GM23338 (cell line): ENCODE measurements around the gene CSTPP1. TPM values are rescaled to one million over a fixed set of nuclear protein-coding genes. Genes with fewer than 3 reads are reported as not detected.

Experiments
- ATAC-seq: fragments of 200-7000 bp; cut with Tn5 transposase; 3 replicates; pipeline ENCODE4 v1.9.1; 2020
- DNase-seq: peaks from one replicate; pipeline ENCODE4 v3.0.0-alpha.2; 2015; ENCODE audit warnings: low spot score
- H2AFZ ChIP-seq: fragments of 200-600 bp; sonication (generic); 2 replicates; pipeline ENCODE4 v1.8.0; 2016; ENCODE audit warnings: antibody characterized with exemption, mild to moderate bottlenecking, moderate library complexity
- H3F3A ChIP-seq: fragments of 200-600 bp; sonication (generic); replicated peaks from 2 replicates; pipeline ENCODE4 v1.8.0; 2017; ENCODE audit warnings: antibody characterized with exemption, mixed run types, low read depth
- H3K27ac ChIP-seq: fragments of 200-600 bp; sonication (generic); 2 replicates; pipeline ENCODE4 v1.6.1; 2016; ENCODE audit warnings: low read depth
- H3K27me3 ChIP-seq: fragments of 200-600 bp; sonication (generic); 2 replicates; pipeline ENCODE4 v1.8.0; 2016; ENCODE audit warnings: mild to moderate bottlenecking, mixed run types, moderate library complexity; ENCODE audit not compliant: insufficient read depth
- H3K36me3 ChIP-seq: fragments of 200-600 bp; sonication (generic); 2 replicates; pipeline ENCODE4 v1.8.0; 2016; ENCODE audit warnings: mild to moderate bottlenecking; ENCODE audit not compliant: insufficient read depth
- H3K4me1 ChIP-seq: fragments of 200-600 bp; sonication (generic); 2 replicates; pipeline ENCODE4 v1.8.0; 2016; ENCODE audit warnings: mild to moderate bottlenecking, moderate library complexity; ENCODE audit not compliant: insufficient read depth
- H3K4me2 ChIP-seq: fragments of 200-600 bp; sonication (generic); 2 replicates; pipeline ENCODE4 v1.7.1; 2017; ENCODE audit warnings: mixed run types
- H3K4me3 ChIP-seq: fragments of 200-600 bp; sonication (generic); 2 replicates; pipeline ENCODE4 v1.6.1; 2016; ENCODE audit warnings: mixed run types
- H3K79me2 ChIP-seq: fragments of 200-600 bp; sonication (generic); replicated peaks from 2 replicates; pipeline ENCODE4 v1.8.0; 2017; ENCODE audit warnings: mild to moderate bottlenecking; ENCODE audit not compliant: insufficient read depth
- H3K9me2 ChIP-seq: fragments of 200-600 bp; sonication (generic); 2 replicates; pipeline ENCODE4 v1.8.0; 2017; ENCODE audit not compliant: insufficient read depth
- H4K20me1 ChIP-seq: fragments of 200-600 bp; sonication (generic); replicated peaks from 2 replicates; pipeline ENCODE4 v1.8.0; 2017; ENCODE audit warnings: mild to moderate bottlenecking; ENCODE audit not compliant: insufficient read depth
- H3K27ac Mint-ChIP-seq: 2 replicates; pipeline ENCODE4 v1.8.0; 2020; ENCODE audit warnings: inconsistent platforms, mild to moderate bottlenecking, moderate library complexity, mixed read lengths
- H3K27me3 Mint-ChIP-seq: 3 replicates; pipeline ENCODE4 v1.8.0; 2022; ENCODE audit warnings: low read depth, mild to moderate bottlenecking, moderate library complexity, mixed read lengths, inconsistent platforms; ENCODE audit not compliant: insufficient read depth, poor library complexity
- H3K36me3 Mint-ChIP-seq: 3 replicates; pipeline ENCODE4 v1.8.0; 2021; ENCODE audit warnings: low read depth, mild to moderate bottlenecking, inconsistent platforms, moderate library complexity, mixed read lengths
- H3K4me1 Mint-ChIP-seq: 3 replicates; pipeline ENCODE4 v1.8.0; 2020; ENCODE audit warnings: mild to moderate bottlenecking, inconsistent platforms, mixed read lengths
- H3K4me3 Mint-ChIP-seq: 3 replicates; pipeline ENCODE4 v1.8.0; 2021; ENCODE audit warnings: moderate library complexity, mild to moderate bottlenecking, inconsistent platforms, mixed read lengths
- H3K9me3 Mint-ChIP-seq: 3 replicates; pipeline ENCODE4 v1.8.0; 2020; ENCODE audit warnings: moderate library complexity, mild to moderate bottlenecking, inconsistent platforms, mixed read lengths
- CREB1 ChIP-seq: fragments of 250-450 bp; sonication (Bioruptor Pico); IDR thresholded peaks from 2 replicates; pipeline ENCODE4 v1.5.0; 2020; ENCODE audit warnings: low read depth, mild to moderate bottlenecking, moderate library complexity
- EZH2 ChIP-seq: fragments of 200-600 bp; sonication (generic); IDR thresholded peaks from one replicate; pipeline ENCODE4 v1.8.0; 2017; ENCODE audit warnings: antibody characterized with exemption, mild to moderate bottlenecking, low read depth; ENCODE audit not compliant: unreplicated experiment
- EZH2phosphoT487 ChIP-seq: fragments of 200-600 bp; sonication (generic); IDR thresholded peaks from one replicate; pipeline ENCODE4 v1.8.1; 2018; ENCODE audit warnings: antibody characterized with exemption; ENCODE audit not compliant: unreplicated experiment
- JUNB ChIP-seq: IDR thresholded peaks from one replicate; pipeline ENCODE4 v1.6.1; 2016; ENCODE audit warnings: antibody characterized with exemption; ENCODE audit not compliant: unreplicated experiment
- NANOG ChIP-seq: IDR thresholded peaks from 2 replicates; pipeline ENCODE4 v1.6.1; 2016; ENCODE audit warnings: antibody characterized with exemption, borderline replicate concordance
- POLR2AphosphoS5 ChIP-seq: IDR thresholded peaks from 2 replicates; pipeline ENCODE4 v1.6.1; 2016; ENCODE audit warnings: antibody characterized with exemption, low read depth
- STAT1 ChIP-seq: IDR thresholded peaks from one replicate; pipeline ENCODE4 v1.6.1; 2016; ENCODE audit warnings: antibody characterized with exemption; ENCODE audit not compliant: unreplicated experiment
- ZNF114 ChIP-seq: fragments of 250-450 bp; sonication (Bioruptor Pico); IDR thresholded peaks from 2 replicates; pipeline ENCODE4 v1.5.0; 2020; ENCODE audit warnings: mild to moderate bottlenecking, moderate library complexity
- ZNF331 ChIP-seq: fragments of 250-450 bp; sonication (Bioruptor Pico); IDR thresholded peaks from 2 replicates; pipeline ENCODE4 v1.5.0; 2020; ENCODE audit warnings: low read depth, mild to moderate bottlenecking, moderate library complexity
- polyA plus RNA-seq: library from polyadenylated mRNA; unstranded; fragments of >200 nt; fragmentation: Nextera tagmentation; extraction: Ambion mirVana; gene quantifications from 2 replicates; pipeline ENCODE4 v1.2.1, GENCODE V29; 2016
- total RNA-seq: library from RNA; depleted of rRNA; stranded (reverse); fragments of >200 nt; shearing (Covaris generic); gene quantifications from 2 replicates; pipeline ENCODE4 v1.2.3, GENCODE V29; 2014
- TF ChIP-seq, protein P1 (sequence below): fragments of 250-450 bp; sonication (Bioruptor Pico); IDR thresholded peaks from 2 replicates; pipeline ENCODE4 v1.5.0; 2020; ENCODE audit warnings: mild to moderate bottlenecking, moderate library complexity
- TF ChIP-seq, protein P2 (sequence below): IDR thresholded peaks from 2 replicates; pipeline ENCODE4 v1.6.1; 2016; ENCODE audit warnings: antibody characterized with exemption
- TF ChIP-seq, protein P3 (sequence below), 2 experiments: fragments of 200-600 bp in 1 of 2; sonication (generic) in 1 of 2; conservative IDR thresholded peaks; 2 replicates each; pipeline versions ENCODE4 v1.5.1 to v1.6.1; 2016 to 2017; ENCODE audit warnings: antibody characterized with exemption in 2 of 2, low read depth in 2 of 2, mild to moderate bottlenecking in 2 of 2, moderate library complexity in 1 of 2
- TF ChIP-seq, protein P4 (sequence below): IDR thresholded peaks from one replicate; pipeline ENCODE4 v1.6.1; 2018; ENCODE audit warnings: antibody characterized with exemption; ENCODE audit not compliant: unreplicated experiment

CSTPP1 gene
- total and polyA plus RNA-seq, 2 experiments from 2014 or later, result 23.5 to 42.6 TPM

DNA sequence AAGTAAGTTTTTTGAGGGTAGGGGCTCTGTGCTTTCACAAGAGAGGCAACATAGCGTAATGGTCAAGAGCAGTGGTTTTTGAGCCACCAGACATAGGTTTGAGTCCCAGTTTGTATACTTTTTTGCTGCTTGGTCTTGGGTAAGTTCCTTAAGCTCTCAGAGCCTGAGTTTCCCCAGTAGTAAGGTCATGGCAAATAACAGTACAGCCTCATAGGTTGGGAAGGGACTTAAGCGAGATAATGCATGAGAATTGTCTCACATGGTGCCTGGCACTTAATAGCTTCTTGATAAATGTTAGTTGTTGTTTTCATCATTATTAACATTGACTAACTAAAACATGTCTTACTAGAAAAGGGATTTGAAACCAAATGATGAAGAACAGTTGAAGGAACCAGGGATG lies 157.0 kb downstream of the CSTPP1 start:
- Histone ChIP-seq H3K79me2 (no peaks in the 10 kb centered on the region), H3K27me3 (no peaks in the 10 kb centered on the region), H3K36me3 (no peaks in the 10 kb centered on the region), H3K4me1 (no peaks in the 10 kb centered on the region), H3F3A (no peaks in the 10 kb centered on the region), H4K20me1 (no peaks in the 10 kb centered on the region), H3K4me3 (no peak overlapping the region), H2AFZ (no peak overlapping the region), H3K4me2 (no peak overlapping the region), H3K9me2 (no peaks in the 10 kb centered on the region), H3K27ac (no peak overlapping the region)
- TF ChIP-seq EZH2phosphoT487 (no peak), JUNB (no peak), POLR2AphosphoS5 (no peak), ZNF114 (CRISPR knock-in tag) (no peak), NANOG (no peak), CREB1 (no peak), ZNF331 (CRISPR knock-in tag) (no peak), EZH2 (no peak), STAT1 (no peak)
- TF ChIP-seq, protein P1, sequence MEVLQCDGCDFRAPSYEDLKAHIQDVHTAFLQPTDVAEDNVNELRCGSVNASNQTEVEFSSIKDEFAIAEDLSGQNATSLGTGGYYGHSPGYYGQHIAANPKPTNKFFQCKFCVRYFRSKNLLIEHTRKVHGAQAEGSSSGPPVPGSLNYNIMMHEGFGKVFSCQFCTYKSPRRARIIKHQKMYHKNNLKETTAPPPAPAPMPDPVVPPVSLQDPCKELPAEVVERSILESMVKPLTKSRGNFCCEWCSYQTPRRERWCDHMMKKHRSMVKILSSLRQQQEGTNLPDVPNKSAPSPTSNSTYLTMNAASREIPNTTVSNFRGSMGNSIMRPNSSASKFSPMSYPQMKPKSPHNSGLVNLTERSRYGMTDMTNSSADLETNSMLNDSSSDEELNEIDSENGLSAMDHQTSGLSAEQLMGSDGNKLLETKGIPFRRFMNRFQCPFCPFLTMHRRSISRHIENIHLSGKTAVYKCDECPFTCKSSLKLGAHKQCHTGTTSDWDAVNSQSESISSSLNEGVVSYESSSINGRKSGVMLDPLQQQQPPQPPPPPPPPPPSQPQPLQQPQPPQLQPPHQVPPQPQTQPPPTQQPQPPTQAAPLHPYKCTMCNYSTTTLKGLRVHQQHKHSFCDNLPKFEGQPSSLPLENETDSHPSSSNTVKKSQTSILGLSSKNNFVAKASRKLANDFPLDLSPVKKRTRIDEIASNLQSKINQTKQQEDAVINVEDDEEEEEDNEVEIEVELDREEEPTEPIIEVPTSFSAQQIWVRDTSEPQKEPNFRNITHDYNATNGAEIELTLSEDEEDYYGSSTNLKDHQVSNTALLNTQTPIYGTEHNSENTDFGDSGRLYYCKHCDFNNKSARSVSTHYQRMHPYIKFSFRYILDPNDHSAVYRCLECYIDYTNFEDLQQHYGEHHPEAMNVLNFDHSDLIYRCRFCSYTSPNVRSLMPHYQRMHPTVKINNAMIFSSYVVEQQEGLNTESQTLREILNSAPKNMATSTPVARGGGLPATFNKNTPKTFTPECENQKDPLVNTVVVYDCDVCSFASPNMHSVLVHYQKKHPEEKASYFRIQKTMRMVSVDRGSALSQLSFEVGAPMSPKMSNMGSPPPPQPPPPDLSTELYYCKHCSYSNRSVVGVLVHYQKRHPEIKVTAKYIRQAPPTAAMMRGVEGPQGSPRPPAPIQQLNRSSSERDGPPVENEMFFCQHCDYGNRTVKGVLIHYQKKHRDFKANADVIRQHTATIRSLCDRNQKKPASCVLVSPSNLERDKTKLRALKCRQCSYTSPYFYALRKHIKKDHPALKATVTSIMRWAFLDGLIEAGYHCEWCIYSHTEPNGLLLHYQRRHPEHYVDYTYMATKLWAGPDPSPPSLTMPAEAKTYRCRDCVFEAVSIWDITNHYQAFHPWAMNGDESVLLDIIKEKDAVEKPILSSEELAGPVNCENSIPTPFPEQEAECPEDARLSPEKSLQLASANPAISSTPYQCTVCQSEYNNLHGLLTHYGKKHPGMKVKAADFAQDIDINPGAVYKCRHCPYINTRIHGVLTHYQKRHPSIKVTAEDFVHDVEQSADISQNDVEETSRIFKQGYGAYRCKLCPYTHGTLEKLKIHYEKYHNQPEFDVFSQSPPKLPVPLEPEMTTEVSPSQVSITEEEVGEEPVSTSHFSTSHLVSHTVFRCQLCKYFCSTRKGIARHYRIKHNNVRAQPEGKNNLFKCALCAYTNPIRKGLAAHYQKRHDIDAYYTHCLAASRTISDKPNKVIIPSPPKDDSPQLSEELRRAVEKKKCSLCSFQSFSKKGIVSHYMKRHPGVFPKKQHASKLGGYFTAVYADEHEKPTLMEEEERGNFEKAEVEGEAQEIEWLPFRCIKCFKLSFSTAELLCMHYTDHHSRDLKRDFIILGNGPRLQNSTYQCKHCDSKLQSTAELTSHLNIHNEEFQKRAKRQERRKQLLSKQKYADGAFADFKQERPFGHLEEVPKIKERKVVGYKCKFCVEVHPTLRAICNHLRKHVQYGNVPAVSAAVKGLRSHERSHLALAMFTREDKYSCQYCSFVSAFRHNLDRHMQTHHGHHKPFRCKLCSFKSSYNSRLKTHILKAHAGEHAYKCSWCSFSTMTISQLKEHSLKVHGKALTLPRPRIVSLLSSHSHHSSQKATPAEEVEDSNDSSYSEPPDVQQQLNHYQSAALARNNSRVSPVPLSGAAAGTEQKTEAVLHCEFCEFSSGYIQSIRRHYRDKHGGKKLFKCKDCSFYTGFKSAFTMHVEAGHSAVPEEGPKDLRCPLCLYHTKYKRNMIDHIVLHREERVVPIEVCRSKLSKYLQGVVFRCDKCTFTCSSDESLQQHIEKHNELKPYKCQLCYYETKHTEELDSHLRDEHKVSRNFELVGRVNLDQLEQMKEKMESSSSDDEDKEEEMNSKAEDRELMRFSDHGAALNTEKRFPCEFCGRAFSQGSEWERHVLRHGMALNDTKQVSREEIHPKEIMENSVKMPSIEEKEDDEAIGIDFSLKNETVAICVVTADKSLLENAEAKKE, result no peak
- TF ChIP-seq, protein P2, sequence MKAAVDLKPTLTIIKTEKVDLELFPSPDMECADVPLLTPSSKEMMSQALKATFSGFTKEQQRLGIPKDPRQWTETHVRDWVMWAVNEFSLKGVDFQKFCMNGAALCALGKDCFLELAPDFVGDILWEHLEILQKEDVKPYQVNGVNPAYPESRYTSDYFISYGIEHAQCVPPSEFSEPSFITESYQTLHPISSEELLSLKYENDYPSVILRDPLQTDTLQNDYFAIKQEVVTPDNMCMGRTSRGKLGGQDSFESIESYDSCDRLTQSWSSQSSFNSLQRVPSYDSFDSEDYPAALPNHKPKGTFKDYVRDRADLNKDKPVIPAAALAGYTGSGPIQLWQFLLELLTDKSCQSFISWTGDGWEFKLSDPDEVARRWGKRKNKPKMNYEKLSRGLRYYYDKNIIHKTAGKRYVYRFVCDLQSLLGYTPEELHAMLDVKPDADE, result no peak
- TF ChIP-seq, protein P3, sequence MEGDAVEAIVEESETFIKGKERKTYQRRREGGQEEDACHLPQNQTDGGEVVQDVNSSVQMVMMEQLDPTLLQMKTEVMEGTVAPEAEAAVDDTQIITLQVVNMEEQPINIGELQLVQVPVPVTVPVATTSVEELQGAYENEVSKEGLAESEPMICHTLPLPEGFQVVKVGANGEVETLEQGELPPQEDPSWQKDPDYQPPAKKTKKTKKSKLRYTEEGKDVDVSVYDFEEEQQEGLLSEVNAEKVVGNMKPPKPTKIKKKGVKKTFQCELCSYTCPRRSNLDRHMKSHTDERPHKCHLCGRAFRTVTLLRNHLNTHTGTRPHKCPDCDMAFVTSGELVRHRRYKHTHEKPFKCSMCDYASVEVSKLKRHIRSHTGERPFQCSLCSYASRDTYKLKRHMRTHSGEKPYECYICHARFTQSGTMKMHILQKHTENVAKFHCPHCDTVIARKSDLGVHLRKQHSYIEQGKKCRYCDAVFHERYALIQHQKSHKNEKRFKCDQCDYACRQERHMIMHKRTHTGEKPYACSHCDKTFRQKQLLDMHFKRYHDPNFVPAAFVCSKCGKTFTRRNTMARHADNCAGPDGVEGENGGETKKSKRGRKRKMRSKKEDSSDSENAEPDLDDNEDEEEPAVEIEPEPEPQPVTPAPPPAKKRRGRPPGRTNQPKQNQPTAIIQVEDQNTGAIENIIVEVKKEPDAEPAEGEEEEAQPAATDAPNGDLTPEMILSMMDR (conservative IDR thresholded peaks at IDR 0.05; ENCODE audit: low read depth in 2 of 2), result no peak
- TF ChIP-seq, protein P4, sequence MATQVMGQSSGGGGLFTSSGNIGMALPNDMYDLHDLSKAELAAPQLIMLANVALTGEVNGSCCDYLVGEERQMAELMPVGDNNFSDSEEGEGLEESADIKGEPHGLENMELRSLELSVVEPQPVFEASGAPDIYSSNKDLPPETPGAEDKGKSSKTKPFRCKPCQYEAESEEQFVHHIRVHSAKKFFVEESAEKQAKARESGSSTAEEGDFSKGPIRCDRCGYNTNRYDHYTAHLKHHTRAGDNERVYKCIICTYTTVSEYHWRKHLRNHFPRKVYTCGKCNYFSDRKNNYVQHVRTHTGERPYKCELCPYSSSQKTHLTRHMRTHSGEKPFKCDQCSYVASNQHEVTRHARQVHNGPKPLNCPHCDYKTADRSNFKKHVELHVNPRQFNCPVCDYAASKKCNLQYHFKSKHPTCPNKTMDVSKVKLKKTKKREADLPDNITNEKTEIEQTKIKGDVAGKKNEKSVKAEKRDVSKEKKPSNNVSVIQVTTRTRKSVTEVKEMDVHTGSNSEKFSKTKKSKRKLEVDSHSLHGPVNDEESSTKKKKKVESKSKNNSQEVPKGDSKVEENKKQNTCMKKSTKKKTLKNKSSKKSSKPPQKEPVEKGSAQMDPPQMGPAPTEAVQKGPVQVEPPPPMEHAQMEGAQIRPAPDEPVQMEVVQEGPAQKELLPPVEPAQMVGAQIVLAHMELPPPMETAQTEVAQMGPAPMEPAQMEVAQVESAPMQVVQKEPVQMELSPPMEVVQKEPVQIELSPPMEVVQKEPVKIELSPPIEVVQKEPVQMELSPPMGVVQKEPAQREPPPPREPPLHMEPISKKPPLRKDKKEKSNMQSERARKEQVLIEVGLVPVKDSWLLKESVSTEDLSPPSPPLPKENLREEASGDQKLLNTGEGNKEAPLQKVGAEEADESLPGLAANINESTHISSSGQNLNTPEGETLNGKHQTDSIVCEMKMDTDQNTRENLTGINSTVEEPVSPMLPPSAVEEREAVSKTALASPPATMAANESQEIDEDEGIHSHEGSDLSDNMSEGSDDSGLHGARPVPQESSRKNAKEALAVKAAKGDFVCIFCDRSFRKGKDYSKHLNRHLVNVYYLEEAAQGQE, result no peak
- Mint-ChIP-seq H3K4me1 (no peaks in the 10 kb centered on the region), H3K4me3 (no peak overlapping the region), H3K27ac (no peak overlapping the region), H3K9me3 (peaks cover 7% of the 10 kb centered on the region; the same call in 2 of the 3 replicates), H3K36me3 (peaks cover 8% of the 10 kb centered on the region; the same call in 2 of the 3 replicates), H3K27me3 (peaks cover 2% of the 10 kb centered on the region)
- no peak for ATAC-seq
- no peak for DNase-seq
